ENCODE measurements around the gene DMD. TPM values are rescaled to one million over a fixed set of nuclear protein-coding genes. Genes with fewer than 3 reads are reported as not detected.

DMD gene
- total RNA-seq, 1 donor from 2014 or later, result 1.7 TPM

GRCh38 chrX:31333165-31333831 lies 1878.1 kb downstream of the DMD start:
- DNase-seq, result no peak
- Mint-ChIP-seq H3K36me3 (ENCODE audit: unreplicated experiment) (no peaks in the 10 kb centered on the region), H3K4me1 (ENCODE audit: low read depth, unreplicated experiment) (no peaks in the 10 kb centered on the region), H3K27me3 (ENCODE audit: unreplicated experiment) (no peaks in the 10 kb centered on the region), H3K9me3 (ENCODE audit: unreplicated experiment) (no peaks in the 10 kb centered on the region), H3K4me3 (ENCODE audit: unreplicated experiment) (no peak overlapping the region), H3K27ac (ENCODE audit: unreplicated experiment) (no peak overlapping the region)
- TF ChIP-seq CTCF (IDR thresholded peaks at IDR 0.05; ENCODE audit: partially characterized antibody, unreplicated experiment), result no peak

- no peaks in the 10 kb centered on the region for H3K36me3 Mint-ChIP-seq (ENCODE audit: unreplicated experiment)
- no peak overlapping the region for H3K27ac Mint-ChIP-seq (ENCODE audit: unreplicated experiment)
- H3K4me3 Mint-ChIP-seq (ENCODE audit: unreplicated experiment), result no peak overlapping the region
- H3K27me3 Mint-ChIP-seq (ENCODE audit: unreplicated experiment), result no peaks in the 10 kb centered on the region
- no peaks in the 10 kb centered on the region for H3K4me1 Mint-ChIP-seq (ENCODE audit: low read depth, unreplicated experiment)
- no peak for DNase-seq
- no peak for TF ChIP-seq CTCF (IDR thresholded peaks at IDR 0.05; ENCODE audit: partially characterized antibody, unreplicated experiment)
- H3K9me3 Mint-ChIP-seq (ENCODE audit: unreplicated experiment), result no peaks in the 10 kb centered on the region
Measured at GRCh38 chrX:31331928-31332327, 1879.4 kb downstream of the DMD start.

- no peaks in the 10 kb centered on the region for H3K4me1 Mint-ChIP-seq (ENCODE audit: low read depth, unreplicated experiment)
- no peak overlapping the region for H3K4me3 Mint-ChIP-seq (ENCODE audit: unreplicated experiment)
- no peak for TF ChIP-seq CTCF (IDR thresholded peaks at IDR 0.05; ENCODE audit: partially characterized antibody, unreplicated experiment)
- no peaks in the 10 kb centered on the region for H3K27me3 Mint-ChIP-seq (ENCODE audit: unreplicated experiment)
- no peaks in the 10 kb centered on the region for H3K9me3 Mint-ChIP-seq (ENCODE audit: unreplicated experiment)
- no peaks in the 10 kb centered on the region for H3K36me3 Mint-ChIP-seq (ENCODE audit: unreplicated experiment)
- no peak for DNase-seq
- H3K27ac Mint-ChIP-seq (ENCODE audit: unreplicated experiment), result no peak overlapping the region
Measured at GRCh38 chrX:31331015-31331414, 1880.3 kb downstream of the DMD start.

- no peaks in the 10 kb centered on the region for H3K27me3 Mint-ChIP-seq (ENCODE audit: unreplicated experiment)
- no peaks in the 10 kb centered on the region for H3K9me3 Mint-ChIP-seq (ENCODE audit: unreplicated experiment)
- DNase-seq, result no peak
- no peak overlapping the region for H3K4me3 Mint-ChIP-seq (ENCODE audit: unreplicated experiment)
- no peak overlapping the region for H3K27ac Mint-ChIP-seq (ENCODE audit: unreplicated experiment)
- H3K36me3 Mint-ChIP-seq (ENCODE audit: unreplicated experiment), result no peaks in the 10 kb centered on the region
- no peaks in the 10 kb centered on the region for H3K4me1 Mint-ChIP-seq (ENCODE audit: low read depth, unreplicated experiment)
- TF ChIP-seq CTCF (IDR thresholded peaks at IDR 0.05; ENCODE audit: partially characterized antibody, unreplicated experiment), result no peak
Measured at GRCh38 chrX:31329298-31329697, 1882.1 kb downstream of the DMD start.

- no peak overlapping the region for H3K27ac Mint-ChIP-seq (ENCODE audit: unreplicated experiment)
- H3K36me3 Mint-ChIP-seq (ENCODE audit: unreplicated experiment), result no peaks in the 10 kb centered on the region
- no peak for DNase-seq
- no peak overlapping the region for H3K4me3 Mint-ChIP-seq (ENCODE audit: unreplicated experiment)
- TF ChIP-seq CTCF (IDR thresholded peaks at IDR 0.05; ENCODE audit: partially characterized antibody, unreplicated experiment), result no peak
- no peaks in the 10 kb centered on the region for H3K27me3 Mint-ChIP-seq (ENCODE audit: unreplicated experiment)
- no peaks in the 10 kb centered on the region for H3K9me3 Mint-ChIP-seq (ENCODE audit: unreplicated experiment)
- peaks cover 3% of the 10 kb centered on the region for H3K4me1 Mint-ChIP-seq (ENCODE audit: low read depth, unreplicated experiment)
Measured at GRCh38 chrX:31323658-31324057, 1887.7 kb downstream of the DMD start.
